Erythroblast (primary cell): ENCODE measurements around the gene LSAMP.

Experiments
- DNase-seq, 2 experiments: peaks; one replicate each; lab custom pipeline; 2025; lab: John Stamatoyannopoulos, UW
- GATA1 ChIP-seq: IDR thresholded peaks from 2 replicates; pipeline ENCODE4 v1.6.1; 2011; ENCODE audit warnings: low read depth, mild to moderate bottlenecking, control low read depth, low read length, moderate library complexity
- POLR2A ChIP-seq: IDR thresholded peaks from 2 replicates; pipeline ENCODE4 v1.6.1; 2011; ENCODE audit warnings: mild to moderate bottlenecking, low read length

LSAMP gene

GRCh38 chr3:116067326-116067725 lies 378.0 kb downstream of the LSAMP start:
- no peak for DNase-seq
- TF ChIP-seq POLR2A (no peak), GATA1 (no peak)

GRCh38 chr3:116065501-116065900 lies 379.8 kb downstream of the LSAMP start:
- no peak for DNase-seq
- TF ChIP-seq POLR2A (no peak), GATA1 (no peak)

- TF ChIP-seq GATA1, result no peak
- no peak for TF ChIP-seq POLR2A
- no peak for DNase-seq
Observed at GRCh38 chr3:116064646-116065045, 380.6 kb downstream of the LSAMP start.

GRCh38 chr3:116059421-116060096 lies 385.7 kb downstream of the LSAMP start:
- TF ChIP-seq POLR2A, result no peak
- TF ChIP-seq GATA1, result no peak
- DNase-seq, result no peak

- DNase-seq, result no peak
- TF ChIP-seq POLR2A, result no peak
- no peak for TF ChIP-seq GATA1
Observed at GRCh38 chr3:116058844-116059243, 386.4 kb downstream of the LSAMP start.

- DNase-seq, result no peak
- TF ChIP-seq POLR2A (no peak), GATA1 (no peak)
Observed at GRCh38 chr3:116057400-116058006, 387.8 kb downstream of the LSAMP start.

GRCh38 chr3:116056280-116056679 lies 389.0 kb downstream of the LSAMP start:
- TF ChIP-seq GATA1 (no peak), POLR2A (no peak)
- no peak for DNase-seq

GRCh38 chr3:116053017-116053416 lies 392.3 kb downstream of the LSAMP start:
- TF ChIP-seq POLR2A, result no peak
- no peak for TF ChIP-seq GATA1
- no peak for DNase-seq

- TF ChIP-seq POLR2A, result no peak
- TF ChIP-seq GATA1, result no peak
- DNase-seq, result no peak
Observed at GRCh38 chr3:116052602-116053001, 392.7 kb downstream of the LSAMP start.

GRCh38 chr3:116051586-116051985 lies 393.7 kb downstream of the LSAMP start:
- no peak for DNase-seq
- no peak for TF ChIP-seq GATA1

- no peak for DNase-seq
- TF ChIP-seq POLR2A (no peak), GATA1 (no peak)
Observed at GRCh38 chr3:116051040-116051439, 394.2 kb downstream of the LSAMP start.

- no peak for DNase-seq
- TF ChIP-seq GATA1 (no peak), POLR2A (no peak)
Observed at GRCh38 chr3:116050311-116050915, 394.9 kb downstream of the LSAMP start.

- TF ChIP-seq GATA1 (no peak), POLR2A (no peak)
- DNase-seq, result no peak
Observed at GRCh38 chr3:116048991-116049390, 396.3 kb downstream of the LSAMP start.

- no peak for TF ChIP-seq GATA1
- TF ChIP-seq POLR2A, result no peak
- DNase-seq, result no peak
Observed at GRCh38 chr3:116046350-116046749, 398.9 kb downstream of the LSAMP start.
